GM19455 (cell line): Measurements from ENCODE around the gene DIRAS1.
"Not testable (repeated sequence)": the region's sequence is repeated elsewhere in the genome, so short reads cannot be mapped to it uniquely, and the experiment has no call there.

Source experiments
- ATAC-seq: cut with Tn5 transposase; IDR thresholded peaks from one replicate; pipeline ENCODE4 v1.9.1; 2021; ENCODE audit not compliant: unreplicated experiment

Gene DIRAS1

DNA sequence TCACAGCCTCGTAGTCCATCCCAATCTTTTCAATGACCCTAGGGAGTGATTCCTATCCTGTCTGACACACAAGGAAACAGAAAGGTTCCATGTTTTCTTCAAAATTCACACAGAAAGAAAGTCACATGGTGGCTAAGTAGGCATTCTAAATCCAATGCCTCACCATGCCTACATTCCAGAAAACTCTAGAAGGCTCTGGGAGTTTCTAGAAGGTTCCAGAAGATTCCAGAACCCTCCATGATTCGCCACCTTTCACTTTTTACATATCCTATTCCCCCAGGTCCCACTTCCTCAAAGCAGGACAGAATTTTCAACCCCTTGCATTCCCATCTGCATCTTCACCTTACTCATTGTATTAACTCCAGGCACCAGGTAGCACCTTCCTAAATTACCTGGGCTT lies 41.7 kb downstream of the DIRAS1 start:
- ATAC-seq = no peak

DNA sequence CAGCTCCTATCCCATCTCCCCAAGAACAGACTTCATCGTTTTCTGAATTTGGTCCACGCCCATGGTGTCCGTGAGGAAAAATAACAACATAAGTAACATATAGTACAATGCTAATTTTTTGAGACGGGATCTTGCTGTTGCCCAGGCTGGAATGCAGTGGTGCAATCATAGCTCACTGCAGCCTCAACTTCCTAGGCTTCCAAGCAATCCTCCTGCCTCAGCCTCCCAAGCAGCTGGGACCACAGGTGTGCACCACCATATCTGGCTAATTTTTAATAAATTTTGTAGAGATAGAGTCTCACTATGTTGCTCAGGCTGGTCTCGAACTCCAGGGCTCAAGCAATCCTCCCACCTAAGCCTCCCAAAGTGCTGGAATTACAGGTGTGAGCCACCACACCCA lies 42.2 kb downstream of the DIRAS1 start:
- not testable (repeated sequence) for ATAC-seq

DNA sequence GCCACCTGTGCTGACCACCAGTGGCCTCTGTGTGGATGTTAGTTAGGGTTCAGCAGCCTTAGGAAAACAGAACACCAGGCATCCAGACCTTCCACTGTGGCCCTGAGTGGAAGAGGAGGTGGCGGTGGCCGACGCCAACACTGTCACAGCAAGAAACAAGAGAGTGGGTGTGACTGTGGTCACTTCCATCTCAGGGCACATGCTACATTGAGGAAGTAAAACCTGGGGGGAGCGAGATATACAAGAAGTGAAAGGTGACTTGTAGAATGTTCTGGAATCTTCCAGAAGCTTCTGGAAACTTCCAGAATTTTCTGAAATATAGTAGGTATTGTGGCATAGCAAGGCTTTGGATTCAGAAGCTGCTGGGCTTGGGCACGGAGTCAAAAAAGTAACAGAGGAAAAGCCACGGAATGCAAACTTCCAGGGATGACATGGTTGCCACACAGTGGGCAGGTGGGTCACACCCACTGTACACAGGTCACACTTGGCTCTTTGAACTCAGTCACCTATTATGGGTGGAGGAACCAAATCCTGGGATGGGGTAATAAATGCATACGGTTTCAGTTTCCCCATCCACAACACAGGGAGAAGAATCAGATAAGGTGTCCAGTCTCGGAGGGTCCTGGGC lies 43.0 kb downstream of the DIRAS1 start:
- ATAC-seq = no peak

DNA sequence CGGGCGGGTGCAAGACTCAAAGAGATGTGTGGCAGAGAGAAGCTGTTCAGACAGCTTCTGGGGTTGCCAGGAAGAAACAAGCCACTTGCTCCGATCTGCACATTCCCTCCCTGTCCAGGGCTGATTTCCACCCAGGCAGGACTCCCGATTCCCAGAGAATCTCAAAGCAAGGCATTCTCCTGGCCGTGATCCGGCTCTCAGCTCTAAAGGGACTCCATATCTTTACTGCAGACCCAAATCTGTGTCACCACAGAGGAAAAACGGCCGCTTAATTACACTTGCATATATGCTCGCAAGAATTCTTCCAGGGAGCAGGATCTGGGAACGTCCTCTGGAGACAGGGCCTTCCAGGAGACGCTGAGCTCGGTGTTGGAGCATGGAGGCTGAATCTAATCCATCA lies 44.3 kb downstream of the DIRAS1 start:
- ATAC-seq = no peak

DNA sequence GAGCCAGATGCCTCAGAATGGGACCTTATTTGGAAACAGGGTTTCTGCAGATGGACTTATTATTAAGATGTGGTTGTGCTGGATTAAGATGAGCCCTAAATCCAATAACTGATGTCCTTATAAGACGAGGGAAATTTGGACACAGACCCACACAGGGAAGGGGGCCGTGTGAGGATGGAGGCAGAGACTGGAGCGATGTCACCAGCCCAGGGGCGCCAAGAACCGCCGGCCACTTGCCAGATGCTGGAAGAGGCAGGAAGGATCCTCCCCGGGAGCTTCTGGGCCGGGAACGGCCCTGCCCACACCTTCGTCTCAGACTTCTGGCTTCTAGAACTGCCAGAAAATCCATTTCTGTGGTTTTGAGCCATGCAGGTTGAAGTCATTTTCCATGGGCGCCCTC lies 45.3 kb downstream of the DIRAS1 start:
- no peak for ATAC-seq

DNA sequence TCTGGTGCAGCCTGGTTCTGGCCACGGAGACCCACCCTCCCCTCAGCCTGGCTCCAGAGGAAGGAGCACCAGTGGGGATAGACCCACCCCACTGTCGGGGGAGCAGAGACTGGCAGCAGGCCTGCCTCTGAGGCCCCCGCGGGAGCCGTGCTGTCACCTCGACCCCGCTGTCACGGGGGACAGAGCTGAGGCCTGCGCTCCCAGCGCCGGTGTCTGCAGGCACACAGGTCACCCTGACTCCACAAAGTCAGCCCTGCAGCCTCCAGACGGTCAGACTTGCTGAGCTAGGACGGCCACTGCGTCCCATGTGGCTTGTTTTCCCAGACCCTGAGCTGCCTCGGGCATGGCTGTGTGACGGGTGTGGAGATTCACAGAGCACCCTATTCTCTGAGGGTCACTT lies 51.0 kb downstream of the DIRAS1 start:
- no peak for ATAC-seq

DNA sequence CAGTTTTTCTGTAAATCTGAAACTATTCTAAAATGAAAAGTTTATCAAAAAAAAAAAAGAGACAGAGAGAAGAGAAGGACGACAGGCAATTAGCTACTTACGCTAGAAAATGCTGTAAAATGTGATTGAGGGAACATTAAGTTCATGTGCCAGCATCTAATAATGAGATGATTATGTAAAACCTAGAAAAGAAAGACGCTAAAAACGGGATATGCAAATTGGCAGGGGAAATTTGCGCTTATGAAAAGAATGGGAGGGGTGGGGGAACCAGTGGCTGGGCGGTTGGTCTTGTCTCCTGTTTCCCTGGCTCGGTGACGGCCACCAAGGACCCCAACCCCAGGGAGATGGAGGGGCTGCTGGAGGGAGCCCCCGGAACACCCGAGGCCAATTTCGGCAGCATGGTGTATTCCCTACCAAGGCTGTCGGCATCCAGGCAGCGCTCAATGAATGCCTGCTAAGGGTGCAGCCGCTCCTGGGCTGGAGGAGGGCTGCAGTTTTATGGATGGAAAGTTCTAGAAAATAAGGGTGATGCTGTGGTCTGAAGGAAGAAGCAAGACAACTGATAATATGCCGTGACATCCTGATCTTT lies 52.9 kb downstream of the DIRAS1 start:
- ATAC-seq = no peak

DNA sequence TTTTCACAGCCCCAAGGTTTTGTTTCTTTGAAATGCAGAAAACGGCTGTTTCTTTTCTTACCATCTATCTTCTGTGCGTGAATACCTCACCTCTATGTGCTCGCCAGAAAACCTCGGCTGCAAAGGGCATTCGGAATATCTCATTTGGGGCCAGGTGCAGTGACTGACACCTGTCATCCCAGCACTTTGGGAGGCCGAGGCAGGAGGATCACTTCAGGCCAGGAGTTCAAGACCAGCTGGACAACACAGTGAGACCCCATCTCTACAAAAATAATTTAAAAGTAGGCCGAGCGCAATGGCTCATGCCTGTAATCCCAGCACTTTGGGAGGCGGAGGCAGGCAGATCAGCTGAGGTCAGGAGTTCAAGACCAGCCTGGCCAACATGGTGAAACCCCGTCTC lies 53.8 kb downstream of the DIRAS1 start:
- ATAC-seq = not testable (repeated sequence)

DNA sequence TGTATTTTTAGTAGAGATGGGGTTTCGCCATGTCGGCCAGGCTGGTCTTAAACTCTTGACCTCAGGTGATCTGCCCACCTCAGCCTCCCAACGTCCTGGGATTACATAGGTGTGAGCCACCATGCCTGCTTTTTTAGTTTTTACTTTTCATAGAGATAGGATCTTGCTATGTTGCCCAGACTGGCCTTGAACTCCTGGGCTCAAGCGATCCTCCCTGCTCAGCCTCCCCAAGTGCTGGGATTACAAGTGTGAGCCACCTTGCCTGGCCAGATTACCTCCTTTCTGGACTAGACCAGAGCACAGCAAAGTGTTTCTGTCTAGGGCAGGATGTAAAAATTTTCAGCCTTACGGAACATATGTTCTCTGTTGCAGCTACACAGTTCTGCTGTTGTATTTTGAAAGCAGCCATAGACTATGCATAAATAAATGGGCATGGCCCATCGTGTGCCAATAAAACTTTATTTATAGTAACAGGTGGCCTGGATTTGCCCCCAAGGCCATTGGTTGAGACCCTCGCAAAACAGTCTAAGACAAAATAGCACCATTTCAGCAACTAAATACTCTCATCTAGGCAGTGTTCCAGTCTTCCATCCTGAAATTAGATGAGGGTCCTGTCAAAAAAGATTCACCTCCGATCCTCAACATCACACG lies 54.7 kb downstream of the DIRAS1 start:
- ATAC-seq = no peak

DNA sequence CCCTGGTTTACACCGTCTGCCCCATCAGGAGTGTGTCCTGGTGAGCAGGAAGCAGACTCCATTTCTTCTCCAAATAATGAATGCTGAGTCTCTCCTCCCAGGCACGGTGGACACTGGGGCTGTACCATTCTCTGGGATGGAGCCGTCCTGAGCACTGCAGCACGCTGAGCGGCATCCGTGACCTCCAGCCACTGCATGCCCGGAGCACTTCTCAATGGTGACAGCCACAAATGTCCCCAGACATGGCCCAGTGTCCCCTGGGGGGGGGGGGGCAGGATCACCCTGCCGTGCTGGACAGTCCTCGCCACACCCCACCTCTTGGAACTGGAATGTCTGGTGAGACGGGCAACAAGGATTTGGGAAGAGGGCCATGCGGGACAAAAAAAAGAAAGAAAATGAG lies 56.1 kb downstream of the DIRAS1 start:
- no peak for ATAC-seq
